Tibial nerve (tissue), 4 donors: ENCODE results near the gene SPATA20.

ENCODE experiments used
- CTCF ChIP-seq, 5 experiments: fragments of 200-600 bp in 3 of 5; fragments of 450-650 bp in 2 of 5; sonication (generic) in 3 of 5; IDR thresholded peaks; one replicate each; pipeline ENCODE4 v1.5.1; 2016 to 2019; ENCODE audit warnings: antibody characterized with exemption in 5 of 5, mild to moderate bottlenecking in 3 of 5, moderate library complexity in 2 of 5
- EP300 ChIP-seq, 2 donors: sonication (generic); formaldehyde crosslinking; IDR thresholded peaks; one replicate each; pipeline ENCODE4 v1.6.1; 2017; ENCODE audit warnings: antibody characterized with exemption in 2 of 2, mild to moderate bottlenecking in 1 of 2
- POLR2A ChIP-seq, 2 donors: fragments of 450-650 bp; IDR thresholded peaks; one replicate each; pipeline ENCODE4 v1.6.1; 2017; ENCODE audit warnings: antibody characterized with exemption in 2 of 2, mild to moderate bottlenecking in 2 of 2, moderate library complexity in 2 of 2

GRCh38 chr17:50511058-50511457, 35.9 kb upstream of the SPATA20 start:
- TF ChIP-seq CTCF (IDR thresholded peaks at IDR 0.05) (no peak), EP300 (IDR thresholded peaks at IDR 0.05) (no peak), POLR2A (IDR thresholded peaks at IDR 0.05) (no peak)
